ENCODE results near the gene WDR1.

GRCh38 chr4:10115797-10116568 lies 616 bp downstream of the WDR1 start:
- TF ChIP-seq CTCF (IDR thresholded peaks at IDR 0.05; ENCODE audit: low read depth, low read length, poor library complexity, severe bottlenecking) (no peak), EZH2phosphoT487 (IDR thresholded peaks at IDR 0.05; ENCODE audit: borderline replicate concordance, low read length) (no peak)

All from DOHH2 (cell line).